GM12891 (cell line): ENCODE results near the gene ZNF438.
A peak's percentile ranks its signal among the peaks of the same experiment; 100 is the strongest.
"Not testable (repeated sequence)": the region's sequence is repeated elsewhere in the genome, so short reads cannot be mapped to it uniquely, and the experiment has no call there.

Experiments used
- DNase-seq: peaks from one replicate; pipeline ENCODE4 v3.0.0; 2011; ENCODE audit warnings: low spot score; ENCODE audit not compliant: insufficient read length
- FAIRE-seq: peaks from 2 replicates; lab custom pipeline; 2011; peaks lifted over from hg19 to GRCh38; lab: Jason Lieb, UNC
- PAX5 ChIP-seq: IDR thresholded peaks from 2 replicates; pipeline ENCODE4 v1.6.1; 2011; ENCODE audit warnings: low read length, moderate library complexity, mild to moderate bottlenecking; ENCODE audit not compliant: insufficient read depth, severe bottlenecking
- POLR2A ChIP-seq: IDR thresholded peaks from 2 replicates; pipeline ENCODE4 v1.6.1; 2011; ENCODE audit warnings: low read depth, low read length, control low read depth
- POLR2AphosphoS5 ChIP-seq: IDR thresholded peaks from 2 replicates; pipeline ENCODE4 v1.6.1; 2011; ENCODE audit warnings: low read depth, low read length, control low read depth
- POU2F2 ChIP-seq: IDR thresholded peaks from 2 replicates; pipeline ENCODE4 v1.6.1; 2011; ENCODE audit warnings: low read depth, mild to moderate bottlenecking, control low read depth, low read length, moderate library complexity
- SPI1 ChIP-seq: IDR thresholded peaks from 2 replicates; pipeline ENCODE4 v1.6.1; 2011; ENCODE audit warnings: low read depth, low read length, control low read depth
- TAF1 ChIP-seq: IDR thresholded peaks from 2 replicates; pipeline ENCODE4 v1.6.1; 2011; ENCODE audit warnings: low read depth, low read length, control low read depth

The ZNF438 gene

GRCh38 chr10:31042670-31043069, 11.0 kb upstream of the ZNF438 start:
- TF ChIP-seq PAX5 (no peak), TAF1 (no peak), POU2F2 (no peak), POLR2AphosphoS5 (no peak), SPI1 (no peak), POLR2A (no peak)
- no peak for DNase-seq
- no peak for FAIRE-seq

GRCh38 chr10:31041011-31041410, 9.3 kb upstream of the ZNF438 start:
- FAIRE-seq: no peak
- no peak for DNase-seq

GRCh38 chr10:31039006-31039405, 7.3 kb upstream of the ZNF438 start:
- TF ChIP-seq SPI1: peak; percentile 63
- FAIRE-seq, DNase-seq: not testable (repeated sequence)

More at GRCh38 chr10:31041011-31041410, 9.3 kb upstream of the ZNF438 start:
- no peak for TF ChIP-seq POLR2AphosphoS5
- TF ChIP-seq POU2F2: no peak
- TF ChIP-seq POLR2A: no peak
- TF ChIP-seq PAX5: no peak
- no peak for TF ChIP-seq SPI1
- TF ChIP-seq TAF1: no peak

- peak; percentile 59 for FAIRE-seq
Measured at GRCh38 chr10:31037749-31038148, 6.1 kb upstream of the ZNF438 start.

GRCh38 chr10:31036209-31036608, 4.5 kb upstream of the ZNF438 start:
- TF ChIP-seq POLR2AphosphoS5 (no peak), PAX5 (no peak), POU2F2 (no peak), TAF1 (no peak), SPI1 (no peak), POLR2A (no peak)
- FAIRE-seq (no peak), DNase-seq (no peak)

More at GRCh38 chr10:31037749-31038148, 6.1 kb upstream of the ZNF438 start:
- TF ChIP-seq POLR2A: no peak
- TF ChIP-seq PAX5: no peak
- TF ChIP-seq POLR2AphosphoS5: no peak
- TF ChIP-seq TAF1: no peak
- TF ChIP-seq POU2F2: no peak
- no peak for TF ChIP-seq SPI1
- no peak for DNase-seq

GRCh38 chr10:31035266-31035798, 3.7 kb upstream of the ZNF438 start:
- FAIRE-seq: no peak
- DNase-seq: no peak
- TF ChIP-seq PAX5 (no peak), POLR2AphosphoS5 (no peak), POU2F2 (no peak), TAF1 (no peak), POLR2A (no peak), SPI1 (no peak)

GRCh38 chr10:31034098-31034909, 2.6 kb upstream of the ZNF438 start:
- DNase-seq: no peak
- TF ChIP-seq SPI1 (peak; percentile 41), TAF1 (no peak)

GRCh38 chr10:31033147-31033546, 1.5 kb upstream of the ZNF438 start:
- no peak for FAIRE-seq

More at GRCh38 chr10:31034098-31034909, 2.6 kb upstream of the ZNF438 start:
- no peak for FAIRE-seq

GRCh38 chr10:31032258-31033132, 830 bp upstream of the ZNF438 start:
- no peak for FAIRE-seq
- DNase-seq: peak; percentile 76
- TF ChIP-seq TAF1: 0 out of 2 replicates have a peak, but pooled peaks have one; percentile 8
- TF ChIP-seq PAX5: no peak

More at GRCh38 chr10:31033147-31033546, 1.5 kb upstream of the ZNF438 start:
- DNase-seq: no peak
- no peak for TF ChIP-seq POLR2A
- no peak for TF ChIP-seq SPI1
- no peak for TF ChIP-seq POU2F2
- TF ChIP-seq PAX5: no peak
- no peak for TF ChIP-seq POLR2AphosphoS5
- no peak for TF ChIP-seq TAF1

- no peak for TF ChIP-seq POLR2A
- TF ChIP-seq POU2F2: no peak
- TF ChIP-seq SPI1: no peak
- no peak for TF ChIP-seq PAX5
- FAIRE-seq: peak; percentile 59
Measured at GRCh38 chr10:31031205-31031557, 484 bp downstream of the ZNF438 start.

More at GRCh38 chr10:31031205-31031557, 484 bp downstream of the ZNF438 start:
- no peak for DNase-seq
